Caco-2 (cell line): ENCODE data around the gene PEDS1. TPM values are rescaled to one million over a fixed set of nuclear protein-coding genes. Genes with fewer than 3 reads are reported as not detected.
"Not testable (repeated sequence)": the region's sequence is repeated elsewhere in the genome, so short reads cannot be mapped to it uniquely, and the experiment has no call there.

ENCODE experiments used
- Bru-seq: library from RNA; stranded (reverse); fragments of 400-500 nt; gene quantifications from one replicate; lab custom pipeline; 2021; lab: Mats Ljungman, UMichigan
- BruChase-seq, 2 experiments: library from RNA; stranded (reverse); fragments of 400-500 nt; gene quantifications; one replicate each; lab custom pipeline; 2021; lab: Mats Ljungman, UMichigan
- BruUV-seq: library from RNA; stranded (reverse); fragments of 400-500 nt; replicated peaks from 2 replicates; lab custom pipeline; 2021; lab: Mats Ljungman, UMichigan
- CTCF ChIA-PET: fragments of 300-600 bp; sonication (Branson Sonifier 250); formaldehyde crosslinking; loops from one replicate; lab custom pipeline; 2022; ENCODE audit warnings: antibody characterized with exemption; lab: Charles Lee
- POLR2A ChIA-PET: fragments of 300-600 bp; sonication (Branson Sonifier 250); formaldehyde crosslinking; loops from one replicate; lab custom pipeline; 2022; ENCODE audit warnings: antibody characterized with exemption; lab: Charles Lee
- DNase-seq, 2 experiments: peaks; one replicate each; pipeline versions ENCODE4 v3.0.0 to v3.0.0-alpha.2; 2020 to 2022
- H3K27me3 ChIP-seq: replicated peaks from 2 replicates; pipeline ENCODE4 v1.6.0; 2011; ENCODE audit warnings: low read length; ENCODE audit not compliant: control insufficient read depth, insufficient read depth
- H3K36me3 ChIP-seq: 2 replicates; pipeline ENCODE4 v1.5.1; 2011; ENCODE audit warnings: low read length; ENCODE audit not compliant: control insufficient read depth, insufficient read depth
- H3K4me1 ChIP-seq: fragments of 250-450 bp; sonication (Bioruptor Pico); 2 replicates; pipeline ENCODE4 v1.5.1; 2020; ENCODE audit warnings: mild to moderate bottlenecking
- H3K4me3 ChIP-seq: 2 replicates; pipeline ENCODE4 v1.5.1; 2011; ENCODE audit warnings: low read depth, mild to moderate bottlenecking, control low read depth, low read length
- H3K9me3 ChIP-seq: fragments of 250-450 bp; sonication (Bioruptor Pico); 2 replicates; pipeline ENCODE4 v1.5.1; 2020; ENCODE audit warnings: mild to moderate bottlenecking, moderate library complexity
- H3K27ac Mint-ChIP-seq: one replicate; pipeline ENCODE4 v1.8.0; 2022; ENCODE audit warnings: mixed read lengths; ENCODE audit not compliant: unreplicated experiment
- H3K27me3 Mint-ChIP-seq: one replicate; pipeline ENCODE4 v1.8.0; 2022; ENCODE audit warnings: mixed read lengths; ENCODE audit not compliant: insufficient read depth, unreplicated experiment
- H3K36me3 Mint-ChIP-seq: one replicate; pipeline ENCODE4 v1.8.0; 2022; ENCODE audit warnings: mild to moderate bottlenecking, mixed read lengths; ENCODE audit not compliant: insufficient read depth, unreplicated experiment
- H3K4me1 Mint-ChIP-seq: one replicate; pipeline ENCODE4 v1.8.0; 2022; ENCODE audit warnings: low read depth, mixed read lengths; ENCODE audit not compliant: unreplicated experiment
- H3K4me3 Mint-ChIP-seq: one replicate; pipeline ENCODE4 v1.8.0; 2022; ENCODE audit warnings: mild to moderate bottlenecking, moderate library complexity, mixed read lengths; ENCODE audit not compliant: unreplicated experiment
- H3K9me3 Mint-ChIP-seq: one replicate; pipeline ENCODE4 v1.8.0; 2022; ENCODE audit warnings: mixed read lengths; ENCODE audit not compliant: unreplicated experiment
- intact Hi-C: fragments of 100-400 bp; cut with micrococcal nuclease; formaldehyde crosslinking; loops from one replicate; pipeline ENCODE4 v1.10.0; 2022; ENCODE audit not compliant: unreplicated experiment
- long read RNA-seq: library from polyadenylated mRNA; stranded (forward); transcript quantifications from one replicate; pipeline ENCODE4 v2.0.0, GENCODE V29; 2022
- total RNA-seq: library from RNA; stranded (reverse); gene quantifications from 2 replicates; pipeline ENCODE4 v1.2.3, GENCODE V29; 2022
- TF ChIP-seq, protein P1 (sequence below), 2 experiments: fragments of 200-600 bp in 1 of 2; IDR thresholded peaks; 1 replicate in 1 of 2; 2 replicates in 1 of 2; pipeline versions ENCODE4 v1.5.1 to v1.8.0; 2011 to 2022; ENCODE audit warnings: antibody characterized with exemption in 1 of 2, control low read depth in 1 of 2, inconsistent platforms in 1 of 2, low read depth in 1 of 2, low read length in 1 of 2, mild to moderate bottlenecking in 1 of 2, moderate library complexity in 1 of 2; ENCODE audit not compliant: insufficient read depth in 1 of 2, severe bottlenecking in 1 of 2, unreplicated experiment in 1 of 2

Gene PEDS1
- 78.3 and 84.1 TPM in 2 replicates for total RNA-seq
- Bru-seq, nascent RNA, result percentile 78 among the genes with signal in this experiment
- percentile 95 among the genes with signal in this experiment for BruChase-seq, experiment 1, labeled RNA remaining after a 2-hour chase
- percentile 97 among the genes with signal in this experiment for BruChase-seq, experiment 2, labeled RNA remaining after a 6-hour chase
- long read RNA-seq, full-length matches to known transcripts, result 160 of 201 reads
- long read RNA-seq, partial matches to known transcripts, result 12 of 201 reads
- long read RNA-seq, other reads (novel, unspliced or antisense), result 29 of 201 reads

DNA sequence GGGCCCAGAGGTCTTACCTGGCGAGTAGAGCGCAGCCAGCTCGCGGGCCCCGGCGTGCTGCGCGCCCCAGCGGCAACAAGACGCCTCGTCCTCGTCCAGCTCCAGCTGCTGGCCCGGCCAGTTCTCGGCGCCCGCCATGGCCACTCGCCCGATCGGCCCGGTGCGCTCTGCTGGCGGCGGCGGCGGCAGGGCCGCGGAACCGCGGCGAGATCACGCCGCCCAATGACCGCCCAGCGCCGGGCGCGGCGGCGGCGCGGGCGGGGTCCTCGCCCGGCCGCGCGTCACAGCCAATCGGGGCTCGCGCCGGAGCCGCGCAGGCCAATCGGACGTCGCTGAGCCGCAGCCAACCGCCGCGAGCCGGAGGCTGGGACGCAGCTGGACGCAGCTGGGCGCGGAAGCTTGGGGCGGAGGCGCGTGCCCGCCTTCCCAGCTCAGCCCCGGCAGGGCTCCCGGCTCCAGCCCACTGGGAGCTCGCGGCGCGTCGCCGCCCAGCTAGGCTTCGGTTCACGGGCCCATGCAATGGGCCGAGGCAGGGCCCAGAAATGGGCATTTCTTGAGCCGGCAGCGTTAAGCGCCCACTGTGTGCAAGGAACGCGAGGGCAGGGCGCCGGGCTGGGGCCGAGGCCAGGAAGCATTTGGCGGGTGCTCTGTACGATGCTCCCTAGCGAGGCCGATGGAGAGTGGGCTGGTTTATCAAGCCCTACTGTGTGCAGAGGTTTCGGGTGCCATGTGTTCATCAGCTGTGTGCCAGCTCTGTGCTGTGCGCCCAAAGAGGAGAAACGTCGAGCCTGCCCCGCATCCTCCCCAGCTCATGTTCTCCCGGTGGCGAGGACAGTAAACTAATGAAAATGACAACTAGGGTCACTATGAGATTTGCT is at the start of gene PEDS1:
TSS of gene PEDS1 (minus strand) at position 224 of the 878 bp plus-strand sequence. CDS start at position 138, 86 bp downstream.
- no peaks in the 10 kb centered on the region for H3K9me3 ChIP-seq
- intact Hi-C loops, result loop anchor here (1.0 to 5.0 kb wide), 3 partner anchors 13 to 176 kb away; no protein-coding TSS in a partner anchor
- BruUV-seq, result TSS peak; percentile 97
- POLR2A ChIA-PET, result interaction anchor here (0.6 to 3.9 kb wide), 26 partner anchors 9 to 238 kb away, joined by 3 to 142 read pairs (median 5); partner anchors contain the start of gene UBE2V1
- Mint-ChIP-seq H3K9me3 (no peaks in the 10 kb centered on the region), H3K27ac (peak within 1 kb of the TSS; percentile 91), H3K27me3 (no peaks in the 10 kb centered on the region), H3K36me3 (peaks cover 53% of the 10 kb centered on the region), H3K4me1 (peaks cover 45% of the 10 kb centered on the region), H3K4me3 (peak within 1 kb of the TSS; percentile 82)
- H3K27me3 ChIP-seq, result no peaks in the 10 kb centered on the region
- H3K36me3 ChIP-seq, result 0 out of 2 replicates have a peak, but pooled peaks cover 2% of the 10 kb centered on the region
- H3K4me3 ChIP-seq, result peak within 1 kb of the TSS; percentile 96
- DNase-seq, result peak; percentile 95 to 99
- H3K4me1 ChIP-seq, result peaks cover 32% of the 10 kb centered on the region
- TF ChIP-seq, protein P1, sequence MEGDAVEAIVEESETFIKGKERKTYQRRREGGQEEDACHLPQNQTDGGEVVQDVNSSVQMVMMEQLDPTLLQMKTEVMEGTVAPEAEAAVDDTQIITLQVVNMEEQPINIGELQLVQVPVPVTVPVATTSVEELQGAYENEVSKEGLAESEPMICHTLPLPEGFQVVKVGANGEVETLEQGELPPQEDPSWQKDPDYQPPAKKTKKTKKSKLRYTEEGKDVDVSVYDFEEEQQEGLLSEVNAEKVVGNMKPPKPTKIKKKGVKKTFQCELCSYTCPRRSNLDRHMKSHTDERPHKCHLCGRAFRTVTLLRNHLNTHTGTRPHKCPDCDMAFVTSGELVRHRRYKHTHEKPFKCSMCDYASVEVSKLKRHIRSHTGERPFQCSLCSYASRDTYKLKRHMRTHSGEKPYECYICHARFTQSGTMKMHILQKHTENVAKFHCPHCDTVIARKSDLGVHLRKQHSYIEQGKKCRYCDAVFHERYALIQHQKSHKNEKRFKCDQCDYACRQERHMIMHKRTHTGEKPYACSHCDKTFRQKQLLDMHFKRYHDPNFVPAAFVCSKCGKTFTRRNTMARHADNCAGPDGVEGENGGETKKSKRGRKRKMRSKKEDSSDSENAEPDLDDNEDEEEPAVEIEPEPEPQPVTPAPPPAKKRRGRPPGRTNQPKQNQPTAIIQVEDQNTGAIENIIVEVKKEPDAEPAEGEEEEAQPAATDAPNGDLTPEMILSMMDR (IDR thresholded peaks at IDR 0.05; ENCODE audit: insufficient read depth in 1 of 2, low read depth in 1 of 2, low read length in 1 of 2, severe bottlenecking in 1 of 2, unreplicated experiment in 1 of 2), result peak; percentile 0 to 5
- CTCF ChIA-PET, result interaction anchor here (0.7 to 5.7 kb wide), 18 partner anchors 14 to 641 kb away, joined by 3 to 106 read pairs (median 6); partner anchors contain the start of genes BCAS4 and UBE2V1

DNA sequence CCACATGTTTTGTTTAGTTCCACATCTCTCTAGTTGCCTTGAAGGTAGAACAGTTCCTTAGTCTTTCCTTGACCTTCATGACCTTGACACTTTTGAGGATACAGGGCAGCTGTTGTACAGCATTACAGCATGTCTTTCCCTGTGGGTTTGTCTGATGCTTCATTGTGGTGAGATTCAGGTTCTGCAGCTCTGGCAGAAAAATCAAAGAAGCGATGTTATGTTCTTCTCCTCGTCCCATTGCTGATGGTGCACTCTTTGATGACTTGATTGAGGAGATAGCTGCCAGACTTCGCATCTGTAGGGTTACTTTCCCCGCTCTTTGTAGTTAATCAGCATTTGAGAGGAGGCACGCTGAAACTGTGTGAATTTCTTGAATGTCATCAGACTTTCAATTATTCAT is 49.2 kb upstream of the PEDS1 start:
- DNase-seq, result no peak
- H3K4me3 Mint-ChIP-seq, result no peak overlapping the region
- intact Hi-C loops, result no loop called here
- H3K27me3 ChIP-seq, result no peaks in the 10 kb centered on the region
- peaks cover 8% of the 10 kb centered on the region for H3K36me3 Mint-ChIP-seq
- no peaks in the 10 kb centered on the region for H3K4me1 Mint-ChIP-seq
- POLR2A ChIA-PET, result no interaction called here
- no peak overlapping the region for H3K4me3 ChIP-seq
- H3K4me1 ChIP-seq, result no peaks in the 10 kb centered on the region
- no peaks in the 10 kb centered on the region for H3K36me3 ChIP-seq
- H3K27ac Mint-ChIP-seq, result no peak overlapping the region
- TF ChIP-seq, protein P1 (IDR thresholded peaks at IDR 0.05; ENCODE audit: insufficient read depth in 1 of 2, low read depth in 1 of 2, low read length in 1 of 2, severe bottlenecking in 1 of 2, unreplicated experiment in 1 of 2), result no peak
- BruUV-seq, result no TSS peak
- H3K9me3 Mint-ChIP-seq, result peaks cover 10% of the 10 kb centered on the region
- CTCF ChIA-PET, result no interaction called here
- no peaks in the 10 kb centered on the region for H3K27me3 Mint-ChIP-seq
- H3K9me3 ChIP-seq, result peaks cover 13% of the 10 kb centered on the region; the same call in 1 of the 2 replicates

DNA sequence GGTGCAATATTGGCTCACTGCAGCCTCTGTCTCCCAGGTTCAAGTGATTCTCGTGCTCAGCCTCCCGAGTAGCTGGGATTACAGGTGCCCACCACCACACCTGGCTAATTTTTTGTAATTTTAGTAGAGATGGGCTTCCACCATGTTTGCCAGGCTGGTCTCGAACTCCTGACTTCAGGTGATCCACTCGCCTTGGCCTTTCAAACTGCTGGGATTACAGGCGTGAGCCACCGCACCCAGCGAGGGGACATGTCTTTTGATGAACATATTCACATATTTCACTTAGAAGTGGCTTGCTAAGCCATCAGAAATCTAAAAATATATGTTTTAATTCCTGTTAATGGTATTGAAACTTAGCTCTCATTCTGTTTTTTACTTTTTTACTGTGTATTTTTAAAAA is 48.2 kb upstream of the PEDS1 start:
- H3K4me1 ChIP-seq, H3K27ac Mint-ChIP-seq, BruUV-seq, H3K9me3 Mint-ChIP-seq, H3K4me1 Mint-ChIP-seq, DNase-seq, H3K36me3 ChIP-seq, H3K4me3 ChIP-seq, intact Hi-C loops, H3K27me3 ChIP-seq, H3K27me3 Mint-ChIP-seq, H3K4me3 Mint-ChIP-seq: not testable (repeated sequence)
- ChIA-PET POLR2A (interaction anchor here (0.6 to 0.8 kb wide), 2 partner anchors 11 to 15 kb away, joined by 3 to 9 read pairs; partner anchors contain the start of gene CEBPB), CTCF (interaction anchor here (0.6 to 0.7 kb wide), 2 partner anchors 9 to 96 kb away, joined by 4 to 5 read pairs; no protein-coding TSS in a partner anchor)
- peaks cover 14% of the 10 kb centered on the region for H3K36me3 Mint-ChIP-seq
- H3K9me3 ChIP-seq, result peaks cover 13% of the 10 kb centered on the region; the same call in 1 of the 2 replicates
